ENCODE results near the gene RORB. TPM values are rescaled to one million over a fixed set of nuclear protein-coding genes. Genes with fewer than 3 reads are reported as not detected.

The RORB gene
- total RNA-seq, 4 donors from 2014 or later: 2.0 to 3.6 (median 3.0) TPM

- H3K4me1 ChIP-seq: no peaks in the 10 kb centered on the region
- no peaks in the 10 kb centered on the region for H3K27me3 ChIP-seq
- H3K36me3 ChIP-seq: no peaks in the 10 kb centered on the region
- no peak overlapping the region for H3K4me3 ChIP-seq
- TF ChIP-seq EP300 (IDR thresholded peaks at IDR 0.05): no peak
- no peak for TF ChIP-seq POLR2A (IDR thresholded peaks at IDR 0.05)
- TF ChIP-seq, protein P1, sequence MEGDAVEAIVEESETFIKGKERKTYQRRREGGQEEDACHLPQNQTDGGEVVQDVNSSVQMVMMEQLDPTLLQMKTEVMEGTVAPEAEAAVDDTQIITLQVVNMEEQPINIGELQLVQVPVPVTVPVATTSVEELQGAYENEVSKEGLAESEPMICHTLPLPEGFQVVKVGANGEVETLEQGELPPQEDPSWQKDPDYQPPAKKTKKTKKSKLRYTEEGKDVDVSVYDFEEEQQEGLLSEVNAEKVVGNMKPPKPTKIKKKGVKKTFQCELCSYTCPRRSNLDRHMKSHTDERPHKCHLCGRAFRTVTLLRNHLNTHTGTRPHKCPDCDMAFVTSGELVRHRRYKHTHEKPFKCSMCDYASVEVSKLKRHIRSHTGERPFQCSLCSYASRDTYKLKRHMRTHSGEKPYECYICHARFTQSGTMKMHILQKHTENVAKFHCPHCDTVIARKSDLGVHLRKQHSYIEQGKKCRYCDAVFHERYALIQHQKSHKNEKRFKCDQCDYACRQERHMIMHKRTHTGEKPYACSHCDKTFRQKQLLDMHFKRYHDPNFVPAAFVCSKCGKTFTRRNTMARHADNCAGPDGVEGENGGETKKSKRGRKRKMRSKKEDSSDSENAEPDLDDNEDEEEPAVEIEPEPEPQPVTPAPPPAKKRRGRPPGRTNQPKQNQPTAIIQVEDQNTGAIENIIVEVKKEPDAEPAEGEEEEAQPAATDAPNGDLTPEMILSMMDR (IDR thresholded peaks at IDR 0.05): no peak
- no peak overlapping the region for H3K27ac ChIP-seq
- H3K9me3 ChIP-seq: no peaks in the 10 kb centered on the region
- WGBS, 2 donors: 82 to 95% methylated on average over 1 of the region's 1 CpG
- no peak for DNase-seq (ENCODE audit: low spot score in 2 of 2)
Observed at GRCh38 chr9:74663439-74663838, 166.3 kb downstream of the RORB start.

- Histone ChIP-seq H3K27me3 (no peaks in the 10 kb centered on the region), H3K4me1 (no peaks in the 10 kb centered on the region), H3K36me3 (no peaks in the 10 kb centered on the region), H3K27ac (no peak overlapping the region), H3K4me3 (no peak overlapping the region), H3K9me3 (no peaks in the 10 kb centered on the region)
- 67 to 79% methylated on average over 4 of the region's 4 CpGs for WGBS, 2 donors
- peak in 1 of 2 donors; percentile 50 for TF ChIP-seq EP300 (IDR thresholded peaks at IDR 0.05)
- TF ChIP-seq, protein P1 (IDR thresholded peaks at IDR 0.05): no peak
- DNase-seq (ENCODE audit: low spot score in 2 of 2): peak in 1 of 2 donors; percentile 32
Observed at GRCh38 chr9:74666625-74667316, 169.6 kb downstream of the RORB start.

GRCh38 chr9:74672237-74672636, 175.1 kb downstream of the RORB start:
- H3K36me3 ChIP-seq: no peaks in the 10 kb centered on the region
- H3K27me3 ChIP-seq: no peaks in the 10 kb centered on the region
- no peaks in the 10 kb centered on the region for H3K4me1 ChIP-seq
- WGBS, 2 donors: 86 to 92% methylated on average over 2 of the region's 2 CpGs
- TF ChIP-seq POLR2A (IDR thresholded peaks at IDR 0.05) (no peak), EP300 (IDR thresholded peaks at IDR 0.05) (no peak)
- TF ChIP-seq, protein P1 (IDR thresholded peaks at IDR 0.05): no peak
- no peak overlapping the region for H3K27ac ChIP-seq
- H3K9me3 ChIP-seq: no peaks in the 10 kb centered on the region
- no peak overlapping the region for H3K4me3 ChIP-seq
- no peak for DNase-seq (ENCODE audit: low spot score in 2 of 2)

DNA sequence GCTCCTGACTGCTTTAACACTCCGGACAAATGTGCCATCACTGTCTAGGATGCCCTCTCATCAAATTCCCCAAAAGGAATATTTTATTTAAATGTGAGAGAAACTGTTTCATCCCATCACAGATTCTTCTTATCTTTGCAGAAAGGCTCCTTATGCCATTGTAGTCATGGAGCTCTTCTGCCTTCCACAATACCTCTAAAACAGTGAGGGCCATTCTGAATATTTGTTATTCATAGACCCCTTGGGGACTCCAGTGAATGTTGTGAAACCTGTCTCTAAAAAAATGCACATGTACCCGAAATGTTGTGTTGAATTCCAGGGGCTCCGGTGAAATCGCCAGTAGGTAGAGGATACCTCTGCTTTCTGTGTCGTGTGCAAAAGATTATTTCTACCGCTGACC, 176.9 kb downstream of the RORB start:
- Histone ChIP-seq H3K9me3 (no peaks in the 10 kb centered on the region), H3K36me3 (no peaks in the 10 kb centered on the region), H3K4me1 (no peaks in the 10 kb centered on the region), H3K27ac (no peak overlapping the region), H3K27me3 (no peaks in the 10 kb centered on the region), H3K4me3 (no peak overlapping the region)
- 76 to 86% methylated on average over 6 of the region's 6 CpGs for WGBS, 2 donors
- no peak for DNase-seq (ENCODE audit: low spot score in 2 of 2)
- TF ChIP-seq POLR2A (IDR thresholded peaks at IDR 0.05) (no peak), EP300 (IDR thresholded peaks at IDR 0.05) (no peak)
- TF ChIP-seq, protein P1 (IDR thresholded peaks at IDR 0.05): no peak

- Histone ChIP-seq H3K27ac (no peak overlapping the region), H3K9me3 (no peaks in the 10 kb centered on the region), H3K27me3 (no peaks in the 10 kb centered on the region), H3K4me1 (no peaks in the 10 kb centered on the region), H3K4me3 (no peak overlapping the region), H3K36me3 (no peaks in the 10 kb centered on the region)
- WGBS, 2 donors: 43 to 51% methylated on average over 3 of the region's 3 CpGs
- no peak for DNase-seq (ENCODE audit: low spot score in 2 of 2)
- TF ChIP-seq POLR2A (IDR thresholded peaks at IDR 0.05): no peak
- TF ChIP-seq, protein P1 (IDR thresholded peaks at IDR 0.05): no peak
- TF ChIP-seq EP300 (IDR thresholded peaks at IDR 0.05): no peak
Observed at GRCh38 chr9:74681906-74682305, 184.8 kb downstream of the RORB start.

Data from tibial nerve (tissue), 4 donors.